Esophagus muscularis mucosa (tissue), 4 donors: ENCODE results near the gene ZNF746. TPM values are rescaled to one million over a fixed set of nuclear protein-coding genes. Genes with fewer than 3 reads are reported as not detected.
A peak's percentile ranks its signal among the peaks of the same experiment; 100 is the strongest.
"Not testable (repeated sequence)": the region's sequence is repeated elsewhere in the genome, so short reads cannot be mapped to it uniquely, and the experiment has no call there.

Source experiments
- DNase-seq: peaks from one replicate; pipeline ENCODE4 v3.0.0-alpha.2; 2017; ENCODE audit errors: extremely low spot score
- H3K27ac ChIP-seq, 4 donors: fragments of 200-600 bp; sonication (generic); replicated peaks in 1 of 4; 1 replicate in 3 of 4; 2 replicates in 1 of 4; pipeline ENCODE4 v1.5.1; 2016 to 2019; ENCODE audit warnings: mild to moderate bottlenecking in 1 of 4
- H3K27me3 ChIP-seq, 4 donors: fragments of 200-600 bp; sonication (generic); one replicate each; pipeline versions ENCODE4 v1.5.1 to v1.6.0; 2016 to 2019
- H3K36me3 ChIP-seq, 4 donors: fragments of 200-600 bp; sonication (generic); one replicate each; pipeline ENCODE4 v1.5.1; 2016 to 2019
- H3K4me1 ChIP-seq, 4 donors: fragments of 200-600 bp; sonication (generic); one replicate each; pipeline ENCODE4 v1.5.1; 2016 to 2019
- H3K4me3 ChIP-seq, 4 donors: fragments of 200-600 bp; sonication (generic); 1 replicate in 2 of 4; 2 replicates in 2 of 4; pipeline ENCODE4 v1.5.1; 2016 to 2019; ENCODE audit warnings: mild to moderate bottlenecking in 4 of 4, moderate library complexity in 1 of 4
- H3K9me3 ChIP-seq, 4 donors: fragments of 200-600 bp; sonication (generic); 1 replicate in 3 of 4; 2 replicates in 1 of 4; pipeline ENCODE4 v1.5.1; 2016 to 2019
- CTCF ChIP-seq, 3 experiments: fragments of 200-600 bp in 2 of 3; fragments of 450-650 bp in 1 of 3; sonication (generic) in 2 of 3; IDR thresholded peaks; one replicate each; pipeline ENCODE4 v1.5.1; 2017 to 2019; ENCODE audit warnings: antibody characterized with exemption in 3 of 3, mild to moderate bottlenecking in 2 of 3, moderate library complexity in 1 of 3
- EP300 ChIP-seq: sonication (generic); formaldehyde crosslinking; IDR thresholded peaks from one replicate; pipeline ENCODE4 v1.6.1; 2017; ENCODE audit warnings: antibody characterized with exemption
- POLR2A ChIP-seq: fragments of 450-650 bp; IDR thresholded peaks from one replicate; pipeline ENCODE4 v1.6.1; 2017; ENCODE audit warnings: antibody characterized with exemption, moderate library complexity, mild to moderate bottlenecking, low read depth
- POLR2AphosphoS5 ChIP-seq, 2 donors: sonication (generic); formaldehyde crosslinking; IDR thresholded peaks; one replicate each; pipeline ENCODE4 v1.6.1; 2017; ENCODE audit warnings: antibody characterized with exemption in 2 of 2
- WGBS: methylation state at CpG from one replicate; pipeline ENCODE4 v1.1.5; 2018; 5-methylcytosine and 5-hydroxymethylcytosine counted together
- intact Hi-C: fragments of 100-400 bp; cut with DNase I; formaldehyde crosslinking; loops from one replicate; pipeline ENCODE4 v1.15.1; 2023
- total RNA-seq, 4 donors: library from RNA; depleted of rRNA; stranded (reverse); fragments of >200 nt; gene quantifications; one replicate each; pipeline versions ENCODE4 v1.1.0 to v1.2.1, GENCODE V29; 2016

Gene ZNF746
- total RNA-seq, 4 donors from 2014 or later, result 20.9 to 28.7 (median 27.9) TPM

- TF ChIP-seq EP300 (no peak), CTCF (IDR thresholded peaks at IDR 0.05) (no peak), POLR2AphosphoS5 (IDR thresholded peaks at IDR 0.05) (no peak), POLR2A (no peak)
- peak; percentile 72 for DNase-seq
- Histone ChIP-seq H3K4me1 (peaks cover 18 to 32% (median 31%) of the 10 kb centered on the region in 4 donors), H3K27ac (peak overlapping the region; percentile 36 to 94 (median 92)), H3K27me3 (no peaks in the 10 kb centered on the region), H3K4me3 (no peak overlapping the region), H3K9me3 (no peaks in the 10 kb centered on the region), H3K36me3 (peaks cover 42 to 47% (median 44%) of the 10 kb centered on the region in 4 donors)
- 78% methylated on average over 6 of the region's 6 CpGs for WGBS
- intact Hi-C loops, result loop anchor here (5.0 kb wide), 2 partner anchors 73 to 132 kb away; no protein-coding TSS in a partner anchor
Measured at GRCh38 chr7:149494738-149495368, 2.8 kb downstream of the ZNF746 start.

GRCh38 chr7:149493975-149494374 lies 3.6 kb downstream of the ZNF746 start:
- peaks cover 42 to 54% (median 51%) of the 10 kb centered on the region in 4 donors for H3K36me3 ChIP-seq
- not testable (repeated sequence) for DNase-seq

GRCh38 chr7:149493366-149493765 lies 4.2 kb downstream of the ZNF746 start:
- Histone ChIP-seq H3K4me1 (peaks cover 18 to 35% (median 31%) of the 10 kb centered on the region in 4 donors), H3K36me3 (peaks cover 42 to 60% (median 54%) of the 10 kb centered on the region in 4 donors), H3K27ac (no peak overlapping the region), H3K9me3 (no peaks in the 10 kb centered on the region), H3K4me3 (no peak overlapping the region), H3K27me3 (no peaks in the 10 kb centered on the region)
- intact Hi-C loops, result no loop called here
- TF ChIP-seq EP300 (no peak), POLR2AphosphoS5 (IDR thresholded peaks at IDR 0.05) (no peak)
- 98% methylated on average over 9 of the region's 9 CpGs for WGBS
- DNase-seq, result peak; percentile 34

More at GRCh38 chr7:149493975-149494374, 3.6 kb downstream of the ZNF746 start:
- H3K9me3 ChIP-seq, intact Hi-C loops, H3K27ac ChIP-seq, H3K4me3 ChIP-seq, H3K27me3 ChIP-seq: not testable (repeated sequence)
- WGBS, result 94% methylated on average over 10 of the region's 20 CpGs
- peaks cover 18 to 36% (median 31%) of the 10 kb centered on the region in 4 donors for H3K4me1 ChIP-seq

GRCh38 chr7:149490083-149490760 lies 7.4 kb downstream of the ZNF746 start:
- Histone ChIP-seq H3K36me3 (peaks cover 61 to 89% (median 79%) of the 10 kb centered on the region in 4 donors), H3K4me1 (peaks cover 5 to 14% (median 10%) of the 10 kb centered on the region in 4 donors), H3K27me3 (no peaks in the 10 kb centered on the region), H3K27ac (no peak overlapping the region), H3K4me3 (no peak overlapping the region), H3K9me3 (no peaks in the 10 kb centered on the region)
- intact Hi-C loops, result no loop called here
- peak; percentile 77 for DNase-seq
- TF ChIP-seq CTCF (IDR thresholded peaks at IDR 0.05) (no peak), EP300 (no peak), POLR2A (no peak), POLR2AphosphoS5 (IDR thresholded peaks at IDR 0.05) (no peak)
- 87% methylated on average over 15 of the region's 15 CpGs for WGBS

GRCh38 chr7:149489391-149490024 lies 8.1 kb downstream of the ZNF746 start:
- peaks cover 61 to 90% (median 82%) of the 10 kb centered on the region in 4 donors for H3K36me3 ChIP-seq
- no peak overlapping the region for H3K27ac ChIP-seq
- WGBS, result 87% methylated on average over 15 of the region's 15 CpGs
- H3K4me3 ChIP-seq, result no peak overlapping the region
- H3K27me3 ChIP-seq, result no peaks in the 10 kb centered on the region
- peak; percentile 64 for DNase-seq
- intact Hi-C loops, result no loop called here
- H3K9me3 ChIP-seq, result no peaks in the 10 kb centered on the region
- H3K4me1 ChIP-seq, result peaks cover 0 to 6% (median 3%) of the 10 kb centered on the region in 4 donors
- peak in 1 of 3 experiments; percentile 18 for TF ChIP-seq CTCF (IDR thresholded peaks at IDR 0.05)
- TF ChIP-seq POLR2A, result no peak
